Mesenchymal stem cell (in vitro differentiated cells and primary cell): ENCODE data around the gene AFM.

Source experiments
- DNase-seq: peaks from one replicate; pipeline ENCODE4 v3.0.0-alpha.2; 2013
- H2AFZ ChIP-seq: one replicate; pipeline ENCODE4 v1.6.1; 2013; ENCODE audit warnings: low read depth, mild to moderate bottlenecking, control low read depth, inconsistent platforms, low read length, moderate library complexity
- H2AK5ac ChIP-seq: 2 replicates; pipeline ENCODE4 v1.6.1; 2013; ENCODE audit warnings: low read length, moderate library complexity, mild to moderate bottlenecking, inconsistent platforms; ENCODE audit not compliant: severe bottlenecking
- H2BK120ac ChIP-seq: one replicate; pipeline ENCODE4 v1.6.1; 2013; ENCODE audit warnings: low read depth, mild to moderate bottlenecking, inconsistent platforms, low read length, moderate library complexity
- H2BK12ac ChIP-seq, 2 experiments: one replicate each; pipeline ENCODE4 v1.6.1; 2013; ENCODE audit warnings: inconsistent platforms in 2 of 2, low read length in 2 of 2, mild to moderate bottlenecking in 2 of 2, moderate library complexity in 2 of 2, control low read depth in 1 of 2
- H2BK15ac ChIP-seq: one replicate; pipeline ENCODE4 v1.6.1; 2013; ENCODE audit warnings: mild to moderate bottlenecking, low read depth, inconsistent platforms; ENCODE audit not compliant: poor library complexity, severe bottlenecking
- H2BK5ac ChIP-seq: 2 replicates; pipeline ENCODE4 v1.6.1; 2013; ENCODE audit warnings: low read depth, mild to moderate bottlenecking, low read length, control low read depth, inconsistent platforms; ENCODE audit not compliant: poor library complexity, severe bottlenecking
- H3K14ac ChIP-seq, 2 experiments: one replicate each; pipeline ENCODE4 v1.6.1; 2013; ENCODE audit warnings: inconsistent platforms in 2 of 2, low read length in 2 of 2, control low read depth in 1 of 2, mild to moderate bottlenecking in 1 of 2, moderate library complexity in 1 of 2
- H3K18ac ChIP-seq, 2 experiments: one replicate each; pipeline ENCODE4 v1.6.1; 2013; ENCODE audit warnings: inconsistent platforms in 2 of 2, low read length in 2 of 2, control low read depth in 1 of 2, low read depth in 1 of 2, mild to moderate bottlenecking in 1 of 2
- H3K23ac ChIP-seq, 2 experiments: one replicate each; pipeline ENCODE4 v1.6.1; 2013; ENCODE audit warnings: inconsistent platforms in 2 of 2, low read length in 2 of 2, mild to moderate bottlenecking in 2 of 2, moderate library complexity in 2 of 2, control low read depth in 1 of 2
- H3K27ac ChIP-seq: 2 replicates; pipeline ENCODE4 v1.5.1; 2013; ENCODE audit warnings: mild to moderate bottlenecking, moderate library complexity, low read length, control low read depth, inconsistent platforms; ENCODE audit not compliant: poor library complexity, severe bottlenecking
- H3K27me3 ChIP-seq, 2 experiments: 2 replicates each; pipeline versions ENCODE4 v1.6.1 to v1.7.0; 2013; ENCODE audit warnings: low read length in 2 of 2, mild to moderate bottlenecking in 2 of 2, moderate library complexity in 2 of 2, control low read depth in 1 of 2, inconsistent platforms in 1 of 2; ENCODE audit not compliant: control insufficient read depth in 1 of 2, insufficient read depth in 1 of 2
- H3K36me3 ChIP-seq, 2 experiments: 2 replicates each; pipeline versions ENCODE4 v1.6.1 to v1.7.0; 2013; ENCODE audit warnings: low read length in 2 of 2, control low read depth in 1 of 2, inconsistent platforms in 1 of 2, low read depth in 1 of 2, mild to moderate bottlenecking in 1 of 2; ENCODE audit not compliant: insufficient read depth in 2 of 2, control insufficient read depth in 1 of 2
- H3K4ac ChIP-seq, 2 experiments: one replicate each; pipeline ENCODE4 v1.6.1; 2013; ENCODE audit warnings: inconsistent platforms in 2 of 2, low read length in 2 of 2, mild to moderate bottlenecking in 2 of 2, moderate library complexity in 2 of 2, control low read depth in 1 of 2, low read depth in 1 of 2
- H3K4me1 ChIP-seq: 2 replicates; pipeline ENCODE4 v1.6.1; 2013; ENCODE audit warnings: low read depth, low read length, control low read depth; ENCODE audit not compliant: control insufficient read depth, insufficient read depth
- H3K4me2 ChIP-seq: 2 replicates; pipeline ENCODE4 v1.6.1; 2013; ENCODE audit warnings: low read length, mild to moderate bottlenecking, inconsistent platforms; ENCODE audit not compliant: poor library complexity, severe bottlenecking
- H3K4me3 ChIP-seq, 2 experiments: 2 replicates each; pipeline versions ENCODE4 v1.5.1 to v1.7.0; 2013; ENCODE audit warnings: low read length in 2 of 2, mild to moderate bottlenecking in 2 of 2, control low read depth in 1 of 2, low read depth in 1 of 2; ENCODE audit not compliant: insufficient read depth in 1 of 2
- H3K79me1 ChIP-seq: replicated peaks from 2 replicates; pipeline ENCODE4 v1.6.1; 2013; ENCODE audit warnings: mild to moderate bottlenecking, control low read depth, low read length, inconsistent platforms; ENCODE audit not compliant: poor library complexity, severe bottlenecking
- H3K9ac ChIP-seq: 2 replicates; pipeline ENCODE4 v1.7.0; 2013; ENCODE audit warnings: mild to moderate bottlenecking, low read length, moderate library complexity
- H3K9me3 ChIP-seq: 2 replicates; pipeline ENCODE4 v1.7.0; 2013; ENCODE audit warnings: mild to moderate bottlenecking, low read length; ENCODE audit not compliant: control insufficient read depth
- H4K8ac ChIP-seq: one replicate; pipeline ENCODE4 v1.6.1; 2013; ENCODE audit warnings: inconsistent platforms, mild to moderate bottlenecking, low read length, moderate library complexity
- H4K91ac ChIP-seq: one replicate; pipeline ENCODE4 v1.6.1; 2013; ENCODE audit warnings: mild to moderate bottlenecking, low read length, inconsistent platforms
- WGBS: methylation state at CpG from one replicate; pipeline ENCODE4 v1.1.7; 2013; ENCODE audit warnings: mixed read lengths; 5-methylcytosine and 5-hydroxymethylcytosine counted together

The AFM gene

GRCh38 chr4:73523126-73523525, 41.6 kb downstream of the AFM start:
- Histone ChIP-seq H2AFZ (no peak overlapping the region), H3K79me1 (no peaks in the 10 kb centered on the region), H4K8ac (no peak overlapping the region), H2BK120ac (no peak overlapping the region), H3K36me3 (no peaks in the 10 kb centered on the region), H3K4me3 (no peak overlapping the region), H2AK5ac (no peak overlapping the region), H2BK15ac (no peak overlapping the region), H3K9ac (no peak overlapping the region), H3K27me3 (peaks cover 0 to under 1% of the 10 kb centered on the region in 2 experiments), H3K23ac (no peak overlapping the region), H3K4me2 (no peak overlapping the region), H2BK12ac (no peak overlapping the region), H3K27ac (no peak overlapping the region), H3K4me1 (peaks cover 4% of the 10 kb centered on the region), H3K14ac (no peak overlapping the region), H3K9me3 (no peaks in the 10 kb centered on the region), H4K91ac (no peak overlapping the region), H3K4ac (no peak overlapping the region), H2BK5ac (no peak overlapping the region), H3K18ac (no peak overlapping the region)
- no peak for DNase-seq
- WGBS, result 89% methylated on average over 2 of the region's 2 CpGs

- no peak for DNase-seq
These were observed 44.1 kb downstream of the AFM start for GRCh38 chr4:73525611-73526010.

GRCh38 chr4:73527196-73527595, 45.7 kb downstream of the AFM start:
- H2BK120ac ChIP-seq, result no peak overlapping the region
- 71% methylated on average over 1 of the region's 1 CpG for WGBS

More at GRCh38 chr4:73525611-73526010, 44.1 kb downstream of the AFM start:
- Histone ChIP-seq H2BK5ac (no peak overlapping the region), H4K8ac (no peak overlapping the region), H2BK15ac (no peak overlapping the region), H2BK12ac (no peak overlapping the region), H4K91ac (no peak overlapping the region), H3K4me2 (no peak overlapping the region), H3K9ac (no peak overlapping the region), H2BK120ac (no peak overlapping the region), H2AFZ (no peak overlapping the region), H3K9me3 (no peaks in the 10 kb centered on the region), H3K4me3 (no peak overlapping the region), H2AK5ac (no peak overlapping the region), H3K27ac (no peak overlapping the region), H3K36me3 (no peaks in the 10 kb centered on the region), H3K14ac (no peak overlapping the region), H3K23ac (no peak overlapping the region), H3K4me1 (peaks cover 4% of the 10 kb centered on the region), H3K79me1 (no peaks in the 10 kb centered on the region), H3K4ac (no peak overlapping the region), H3K27me3 (no peaks in the 10 kb centered on the region), H3K18ac (no peak overlapping the region)
- WGBS, result no CpG with 5 or more reads among the region's 1 CpG

GRCh38 chr4:73528171-73528570, 46.6 kb downstream of the AFM start:
- WGBS, result 100% methylated on average over 1 of the region's 2 CpGs
- Histone ChIP-seq H3K23ac (no peak overlapping the region), H2BK15ac (no peak overlapping the region), H4K8ac (no peak overlapping the region), H2AFZ (no peak overlapping the region), H3K4me3 (no peak overlapping the region), H3K27me3 (no peaks in the 10 kb centered on the region), H2BK5ac (no peak overlapping the region), H2BK120ac (no peak overlapping the region), H2AK5ac (no peak overlapping the region), H3K14ac (no peak overlapping the region), H3K79me1 (no peaks in the 10 kb centered on the region), H3K4ac (no peak overlapping the region), H3K18ac (no peak overlapping the region), H3K36me3 (no peaks in the 10 kb centered on the region), H3K4me2 (no peak overlapping the region), H3K9ac (no peak overlapping the region), H4K91ac (no peak overlapping the region), H3K4me1 (no peaks in the 10 kb centered on the region), H3K27ac (no peak overlapping the region), H3K9me3 (no peaks in the 10 kb centered on the region), H2BK12ac (no peak overlapping the region)
- no peak for DNase-seq

More at GRCh38 chr4:73527196-73527595, 45.7 kb downstream of the AFM start:
- Histone ChIP-seq H3K79me1 (no peaks in the 10 kb centered on the region), H4K8ac (no peak overlapping the region), H3K4me3 (no peak overlapping the region), H3K36me3 (no peaks in the 10 kb centered on the region), H2AFZ (no peak overlapping the region), H3K27ac (no peak overlapping the region), H2BK5ac (no peak overlapping the region), H3K4me1 (no peaks in the 10 kb centered on the region), H3K4me2 (no peak overlapping the region), H4K91ac (no peak overlapping the region), H3K9me3 (no peaks in the 10 kb centered on the region), H3K9ac (no peak overlapping the region), H3K23ac (no peak overlapping the region), H2BK15ac (no peak overlapping the region), H3K18ac (no peak overlapping the region), H2AK5ac (no peak overlapping the region), H2BK12ac (no peak overlapping the region), H3K27me3 (no peaks in the 10 kb centered on the region), H3K4ac (no peak overlapping the region), H3K14ac (no peak overlapping the region)
- DNase-seq, result no peak
